Measurements from ENCODE around the gene TSPAN9.

The TSPAN9 gene

DNA sequence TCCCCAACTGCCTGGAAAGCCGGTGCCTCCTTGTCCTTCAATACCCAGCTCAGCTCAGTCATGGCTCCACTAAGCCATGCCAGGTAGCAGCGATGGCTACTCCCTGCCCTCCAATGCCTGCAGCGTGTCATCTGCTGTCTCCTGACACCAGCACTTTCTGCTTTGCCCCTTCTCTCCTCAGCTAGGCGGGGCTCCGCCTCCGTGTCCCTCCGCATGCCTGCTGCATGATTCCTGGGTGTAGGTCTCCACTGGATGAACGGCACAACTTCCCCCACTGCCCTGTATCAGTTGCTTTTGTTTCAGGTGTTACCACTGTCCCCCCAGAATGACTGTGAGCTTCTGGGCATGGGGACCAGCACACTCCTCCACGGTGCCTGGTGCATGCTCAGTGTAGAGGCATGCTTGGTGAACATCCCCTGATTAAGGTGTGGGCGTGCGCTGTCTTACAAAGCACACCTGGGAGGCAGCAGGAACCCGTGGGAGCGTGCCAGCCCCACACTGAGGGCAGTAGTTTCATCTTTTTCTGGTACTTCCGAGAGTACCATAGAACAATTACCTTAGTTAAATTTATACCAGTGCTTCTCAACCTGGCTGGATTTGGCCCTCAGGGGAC, 234.4 kb downstream of the TSPAN9 start:
- H3K9ac ChIP-seq (ENCODE audit: insufficient read length), result no peak overlapping the region
- H3K9me3 ChIP-seq (ENCODE audit: low read depth, low read length), result no peaks in the 10 kb centered on the region
- H3K4me3 ChIP-seq, result no peak overlapping the region
- TF ChIP-seq EZH2 (IDR thresholded peaks at IDR 0.05) (no peak), POLR2AphosphoS5 (IDR thresholded peaks at IDR 0.05; ENCODE audit: borderline replicate concordance, low read depth, low read length) (no peak), FOXP2 (optimal IDR thresholded peaks at IDR 0.05; ENCODE audit: control extremely low read depth, extremely low read length, insufficient read depth) (no peak)
- no peak overlapping the region for H3K27ac ChIP-seq
- no peaks in the 10 kb centered on the region for H3K36me3 ChIP-seq (ENCODE audit: insufficient read depth, low read length)
- DNase-seq (ENCODE audit: low read depth, low spot score), result no peak

DNA sequence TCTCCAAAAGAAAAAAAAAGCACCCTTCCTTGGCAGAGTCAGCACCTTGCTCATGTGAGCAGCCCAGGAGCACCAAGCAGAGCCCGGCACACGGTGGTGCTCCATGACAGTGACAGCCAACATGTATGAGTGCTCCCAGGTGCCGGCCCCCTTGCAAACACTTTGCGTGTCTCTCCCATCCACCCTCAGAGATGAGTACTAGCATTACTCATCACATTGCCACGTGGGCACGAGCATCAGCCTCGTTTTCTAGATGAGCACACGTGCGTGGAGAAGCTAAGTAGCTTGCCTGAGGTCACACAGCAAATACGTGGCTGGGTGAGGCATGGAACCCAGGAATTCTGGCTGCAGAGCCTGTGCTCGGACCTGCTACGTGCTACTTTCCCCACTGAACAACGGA, 235.9 kb downstream of the TSPAN9 start:
- TF ChIP-seq EZH2 (IDR thresholded peaks at IDR 0.05), result no peak
- no peak for TF ChIP-seq FOXP2 (optimal IDR thresholded peaks at IDR 0.05; ENCODE audit: control extremely low read depth, extremely low read length, insufficient read depth)
- no peak for TF ChIP-seq POLR2AphosphoS5 (IDR thresholded peaks at IDR 0.05; ENCODE audit: borderline replicate concordance, low read depth, low read length)
- Histone ChIP-seq H3K4me3 (no peak overlapping the region), H3K27ac (no peak overlapping the region), H3K36me3 (ENCODE audit: insufficient read depth, low read length) (no peaks in the 10 kb centered on the region), H3K9me3 (ENCODE audit: low read depth, low read length) (no peaks in the 10 kb centered on the region), H3K9ac (ENCODE audit: insufficient read length) (no peak overlapping the region)
- DNase-seq (ENCODE audit: low read depth, low spot score), result no peak

DNA sequence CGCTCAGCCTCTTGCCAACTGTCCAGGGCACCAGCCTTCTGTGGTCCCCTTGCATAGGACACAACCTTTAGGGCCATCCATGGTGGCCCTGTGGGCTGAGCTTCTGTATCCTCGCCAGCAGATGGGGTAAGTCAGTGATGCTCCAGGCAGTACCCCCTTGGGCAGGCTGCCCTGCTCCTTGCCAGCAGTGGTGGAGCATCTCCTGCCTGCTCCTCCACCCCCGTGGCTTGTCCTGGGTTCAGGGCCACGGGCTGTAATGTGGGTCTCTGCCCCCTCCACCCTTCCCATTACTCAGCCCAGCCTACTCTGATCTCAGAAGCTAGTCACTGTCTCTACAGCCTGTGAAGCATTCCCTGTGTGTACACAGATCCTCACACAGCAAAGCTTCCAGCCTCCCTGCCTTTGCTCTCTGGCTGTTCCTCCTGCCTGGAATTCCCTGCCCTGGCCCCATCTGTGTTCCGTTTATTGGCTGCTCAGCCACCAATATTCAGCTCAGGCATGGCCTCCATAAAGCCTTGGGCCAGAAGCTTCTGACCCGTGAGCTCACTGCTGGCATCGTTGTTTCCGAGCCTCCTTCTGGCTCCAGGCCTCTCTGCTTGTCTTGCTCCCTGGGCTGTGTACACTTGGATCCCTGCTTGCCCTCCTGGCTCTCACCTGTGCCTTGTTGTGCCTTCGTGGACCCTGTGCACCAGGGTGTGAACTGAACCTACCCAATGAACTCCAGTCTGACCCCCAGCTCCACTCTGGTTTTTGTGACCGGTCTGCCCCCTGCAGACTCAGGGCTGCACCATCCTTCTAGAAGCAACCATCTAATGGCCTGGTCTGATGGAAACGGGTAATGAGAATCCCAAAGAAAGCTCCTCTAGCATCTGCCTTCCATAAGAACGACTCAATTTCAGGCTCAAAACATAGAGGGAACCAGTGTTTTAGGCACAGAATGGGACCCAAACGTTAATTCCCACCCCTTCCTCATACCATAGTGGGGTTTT, 236.8 kb downstream of the TSPAN9 start:
- TF ChIP-seq POLR2AphosphoS5 (IDR thresholded peaks at IDR 0.05; ENCODE audit: borderline replicate concordance, low read depth, low read length) (no peak), EZH2 (IDR thresholded peaks at IDR 0.05) (no peak), FOXP2 (optimal IDR thresholded peaks at IDR 0.05; ENCODE audit: control extremely low read depth, extremely low read length, insufficient read depth) (no peak)
- no peak for DNase-seq (ENCODE audit: low read depth, low spot score)
- H3K36me3 ChIP-seq (ENCODE audit: insufficient read depth, low read length), result no peaks in the 10 kb centered on the region
- H3K27ac ChIP-seq, result no peak overlapping the region
- no peaks in the 10 kb centered on the region for H3K9me3 ChIP-seq (ENCODE audit: low read depth, low read length)
- no peak overlapping the region for H3K9ac ChIP-seq (ENCODE audit: insufficient read length)
- H3K4me3 ChIP-seq, result no peak overlapping the region

DNA sequence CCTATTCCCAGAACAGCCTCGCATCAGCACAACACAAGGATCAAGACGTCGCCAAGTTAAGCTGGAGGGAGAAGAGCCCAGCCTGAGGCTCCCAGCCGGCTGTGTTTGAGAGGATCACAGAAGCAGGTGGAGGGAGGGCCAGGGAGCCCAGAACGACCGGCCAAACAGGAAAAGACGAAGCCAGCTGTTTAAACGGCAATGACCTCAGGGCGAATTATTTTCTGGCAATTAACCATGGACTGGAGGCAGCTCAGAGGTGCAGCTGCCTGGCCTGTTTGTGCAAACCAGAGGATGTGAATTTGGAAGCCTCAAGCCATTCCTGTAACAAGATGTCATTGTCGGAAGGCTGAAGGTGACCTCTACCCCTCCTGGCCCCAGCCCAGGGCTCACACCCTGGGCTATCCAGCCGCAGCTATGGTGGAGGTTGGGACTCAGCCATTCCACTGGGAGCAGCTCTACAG, 238.1 kb downstream of the TSPAN9 start:
- Histone ChIP-seq H3K27ac (no peak overlapping the region), H3K4me3 (no peak overlapping the region), H3K9ac (ENCODE audit: insufficient read length) (no peak overlapping the region), H3K9me3 (ENCODE audit: low read depth, low read length) (no peaks in the 10 kb centered on the region), H3K36me3 (ENCODE audit: insufficient read depth, low read length) (no peaks in the 10 kb centered on the region)
- TF ChIP-seq FOXP2 (optimal IDR thresholded peaks at IDR 0.05; ENCODE audit: control extremely low read depth, extremely low read length, insufficient read depth) (no peak), EZH2 (IDR thresholded peaks at IDR 0.05) (no peak), POLR2AphosphoS5 (IDR thresholded peaks at IDR 0.05; ENCODE audit: borderline replicate concordance, low read depth, low read length) (no peak)
- DNase-seq (ENCODE audit: low read depth, low spot score), result no peak

DNA sequence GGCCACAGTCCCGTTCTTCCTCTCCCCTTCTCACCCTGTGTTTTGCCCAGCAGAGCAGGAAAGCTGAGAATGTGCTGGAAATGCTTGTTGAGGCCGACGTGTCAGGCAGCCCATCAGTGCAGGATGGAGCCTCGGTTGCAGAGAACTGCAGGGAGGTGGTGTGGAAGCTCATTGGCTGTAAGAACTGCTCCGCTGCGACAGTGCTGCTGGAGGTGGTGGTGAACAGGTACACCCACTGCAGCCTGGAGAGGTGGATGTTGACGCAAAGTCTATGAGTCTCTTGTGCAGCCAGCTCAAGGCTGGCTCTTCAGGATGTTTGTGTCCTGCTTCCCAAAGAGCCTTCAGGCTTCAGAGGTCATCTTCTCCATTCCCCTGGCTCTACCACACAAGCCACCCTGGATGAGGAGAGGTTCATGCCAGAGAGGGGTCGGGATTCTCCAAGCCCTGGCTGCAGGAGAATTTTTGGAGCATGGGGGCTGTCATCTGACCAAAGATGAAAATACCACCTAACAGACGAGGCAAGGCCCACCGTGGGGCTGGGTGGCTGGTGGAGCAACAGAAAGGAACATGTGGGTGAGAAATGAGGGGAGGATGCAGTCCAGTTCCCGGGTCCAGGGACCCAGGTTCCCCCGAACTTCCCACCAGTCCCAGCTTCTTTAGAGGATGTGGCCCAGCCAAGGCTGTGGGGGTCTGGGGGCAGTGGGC, 239.7 kb downstream of the TSPAN9 start:
- DNase-seq (ENCODE audit: low read depth, low spot score), result no peak
- no peak overlapping the region for H3K9ac ChIP-seq (ENCODE audit: insufficient read length)
- TF ChIP-seq POLR2AphosphoS5 (IDR thresholded peaks at IDR 0.05; ENCODE audit: borderline replicate concordance, low read depth, low read length), result no peak
- TF ChIP-seq EZH2 (IDR thresholded peaks at IDR 0.05), result no peak
- no peak for TF ChIP-seq FOXP2 (optimal IDR thresholded peaks at IDR 0.05; ENCODE audit: control extremely low read depth, extremely low read length, insufficient read depth)
- H3K4me3 ChIP-seq, result no peak overlapping the region
- H3K27ac ChIP-seq, result no peak overlapping the region
- H3K36me3 ChIP-seq (ENCODE audit: insufficient read depth, low read length), result no peaks in the 10 kb centered on the region
- H3K9me3 ChIP-seq (ENCODE audit: low read depth, low read length), result no peaks in the 10 kb centered on the region

DNA sequence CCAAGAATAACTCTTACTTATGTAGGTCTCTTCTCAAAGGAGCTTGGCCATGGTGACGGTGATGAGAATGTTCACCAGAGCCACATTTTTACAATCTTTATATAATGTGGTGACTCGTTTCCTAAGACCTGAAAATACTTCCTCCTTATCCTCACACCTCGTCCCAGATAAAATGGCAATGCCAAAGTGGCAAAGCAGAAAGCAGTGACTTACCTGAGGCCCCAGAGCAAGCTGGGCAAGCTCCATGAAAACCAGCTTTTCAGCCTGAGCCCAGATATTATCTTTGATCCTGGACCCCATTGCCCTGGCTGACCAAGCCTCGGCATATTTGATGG, 240.3 kb downstream of the TSPAN9 start:
- Histone ChIP-seq H3K4me3 (no peak overlapping the region), H3K27ac (no peak overlapping the region), H3K9ac (ENCODE audit: insufficient read length) (no peak overlapping the region), H3K36me3 (ENCODE audit: insufficient read depth, low read length) (no peaks in the 10 kb centered on the region), H3K9me3 (ENCODE audit: low read depth, low read length) (no peaks in the 10 kb centered on the region)
- TF ChIP-seq POLR2AphosphoS5 (IDR thresholded peaks at IDR 0.05; ENCODE audit: borderline replicate concordance, low read depth, low read length) (no peak), FOXP2 (optimal IDR thresholded peaks at IDR 0.05; ENCODE audit: control extremely low read depth, extremely low read length, insufficient read depth) (no peak), EZH2 (IDR thresholded peaks at IDR 0.05) (no peak)
- DNase-seq (ENCODE audit: low read depth, low spot score), result no peak

DNA sequence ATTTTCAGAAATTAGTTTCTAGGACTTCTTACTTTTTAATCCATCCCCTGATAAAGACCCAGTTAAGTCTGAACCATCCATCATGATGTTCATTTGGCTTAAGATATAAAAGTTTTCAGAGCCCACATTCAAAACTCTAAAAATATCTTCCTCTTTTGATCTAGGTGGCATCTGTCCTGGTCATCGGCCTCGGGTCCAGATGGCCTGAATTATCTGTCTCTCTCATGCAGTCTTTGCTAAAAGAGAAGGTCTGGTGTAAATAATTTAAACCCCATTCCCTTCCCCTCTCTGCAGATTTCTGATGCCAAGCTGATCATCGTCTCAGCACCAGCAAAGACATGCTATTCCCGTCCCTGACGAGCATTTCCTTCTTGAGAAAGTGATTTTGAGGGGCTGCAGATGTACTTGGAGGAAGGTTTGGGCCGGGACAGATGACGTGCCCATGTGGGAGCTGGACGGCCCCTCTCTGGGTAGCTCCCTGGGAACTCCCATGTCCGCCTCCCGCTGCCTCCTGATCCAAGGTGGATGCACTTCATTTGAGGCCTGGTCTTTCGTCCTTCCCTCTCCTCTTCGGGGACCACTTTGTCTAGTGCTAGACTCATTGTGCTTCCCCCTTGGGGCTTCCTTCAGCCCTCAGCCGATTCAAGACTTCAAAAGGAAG, 240.8 kb downstream of the TSPAN9 start:
- Histone ChIP-seq H3K9ac (ENCODE audit: insufficient read length) (no peak overlapping the region), H3K9me3 (ENCODE audit: low read depth, low read length) (no peaks in the 10 kb centered on the region), H3K4me3 (no peak overlapping the region), H3K27ac (no peak overlapping the region), H3K36me3 (ENCODE audit: insufficient read depth, low read length) (no peaks in the 10 kb centered on the region)
- TF ChIP-seq FOXP2 (optimal IDR thresholded peaks at IDR 0.05; ENCODE audit: control extremely low read depth, extremely low read length, insufficient read depth) (no peak), POLR2AphosphoS5 (IDR thresholded peaks at IDR 0.05; ENCODE audit: borderline replicate concordance, low read depth, low read length) (no peak), EZH2 (IDR thresholded peaks at IDR 0.05) (no peak)
- DNase-seq (ENCODE audit: low read depth, low spot score), result no peak

Measured in SK-N-MC (cell line).